HEK293 (cell line): ENCODE measurements around the gene CCDC167.

Experiments
- KLF1 ChIP-seq: fragments of 450-650 bp; formaldehyde crosslinking; IDR thresholded peaks from 2 replicates; pipeline ENCODE4 v1.5.1; 2016; ENCODE audit warnings: missing biosample characterization, missing genetic modification characterization
- MEIS1 ChIP-seq: sonication (generic); formaldehyde crosslinking; IDR thresholded peaks from 2 replicates; pipeline ENCODE4 v1.8.1; 2022; ENCODE audit warnings: missing genetic modification reagents, mild to moderate bottlenecking, borderline replicate concordance
- SP7 ChIP-seq: fragments of 450-650 bp; formaldehyde crosslinking; IDR thresholded peaks from 2 replicates; pipeline ENCODE4 v1.5.1; 2016; ENCODE audit warnings: missing biosample characterization, missing genetic modification characterization
- YY1 ChIP-seq: fragments of 450-650 bp; formaldehyde crosslinking; IDR thresholded peaks from 2 replicates; pipeline ENCODE4 v1.5.1; 2018; ENCODE audit warnings: missing biosample characterization, missing genetic modification characterization
- ZBTB7A ChIP-seq: fragments of 450-650 bp; formaldehyde crosslinking; IDR thresholded peaks from 2 replicates; pipeline ENCODE4 v1.5.1; 2016; ENCODE audit warnings: low read depth, missing biosample characterization, missing genetic modification characterization
- ZNF24 ChIP-seq: fragments of 450-650 bp; formaldehyde crosslinking; IDR thresholded peaks from 2 replicates; pipeline ENCODE4 v1.5.1; 2016; ENCODE audit warnings: missing biosample characterization, missing genetic modification characterization
- TF ChIP-seq, protein P1 (sequence below): fragments of 450-650 bp; formaldehyde crosslinking; IDR thresholded peaks from 2 replicates; pipeline ENCODE4 v1.5.1; 2016; ENCODE audit warnings: missing biosample characterization, missing genetic modification characterization

DNA sequence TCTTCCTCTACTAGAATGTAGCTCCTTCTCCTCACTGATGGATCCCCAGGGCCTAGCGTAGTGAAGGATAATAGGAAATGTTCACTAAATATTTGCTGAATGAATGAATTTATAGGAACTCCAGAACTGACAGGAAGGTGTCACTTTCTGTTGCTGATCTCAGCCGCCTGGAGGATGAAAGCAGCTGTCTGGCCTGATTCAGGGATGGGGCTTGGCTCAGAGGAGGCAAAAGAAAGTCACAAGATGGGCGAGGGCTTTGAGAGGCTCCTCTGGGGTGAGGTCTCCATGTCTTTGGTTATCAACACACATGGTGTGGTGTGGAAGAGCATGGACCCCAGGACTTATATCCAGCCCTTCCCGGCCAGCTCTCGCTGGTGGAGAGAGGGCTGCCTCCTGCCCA, 11.5 kb upstream of the CCDC167 start:
- TF ChIP-seq, protein P1, sequence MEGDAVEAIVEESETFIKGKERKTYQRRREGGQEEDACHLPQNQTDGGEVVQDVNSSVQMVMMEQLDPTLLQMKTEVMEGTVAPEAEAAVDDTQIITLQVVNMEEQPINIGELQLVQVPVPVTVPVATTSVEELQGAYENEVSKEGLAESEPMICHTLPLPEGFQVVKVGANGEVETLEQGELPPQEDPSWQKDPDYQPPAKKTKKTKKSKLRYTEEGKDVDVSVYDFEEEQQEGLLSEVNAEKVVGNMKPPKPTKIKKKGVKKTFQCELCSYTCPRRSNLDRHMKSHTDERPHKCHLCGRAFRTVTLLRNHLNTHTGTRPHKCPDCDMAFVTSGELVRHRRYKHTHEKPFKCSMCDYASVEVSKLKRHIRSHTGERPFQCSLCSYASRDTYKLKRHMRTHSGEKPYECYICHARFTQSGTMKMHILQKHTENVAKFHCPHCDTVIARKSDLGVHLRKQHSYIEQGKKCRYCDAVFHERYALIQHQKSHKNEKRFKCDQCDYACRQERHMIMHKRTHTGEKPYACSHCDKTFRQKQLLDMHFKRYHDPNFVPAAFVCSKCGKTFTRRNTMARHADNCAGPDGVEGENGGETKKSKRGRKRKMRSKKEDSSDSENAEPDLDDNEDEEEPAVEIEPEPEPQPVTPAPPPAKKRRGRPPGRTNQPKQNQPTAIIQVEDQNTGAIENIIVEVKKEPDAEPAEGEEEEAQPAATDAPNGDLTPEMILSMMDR (tag by site-specific recombination): no peak
- TF ChIP-seq YY1 (no peak), ZNF24 (tag by site-specific recombination) (no peak), MEIS1 (CRISPR knock-in tag) (no peak), SP7 (tag by site-specific recombination) (no peak), KLF1 (tag by site-specific recombination) (no peak), ZBTB7A (tag by site-specific recombination) (no peak)
